Measurements from ENCODE around the gene PA2G4. TPM values are rescaled to one million over a fixed set of nuclear protein-coding genes. Genes with fewer than 3 reads are reported as not detected.
"Not testable (repeated sequence)": the region's sequence is repeated elsewhere in the genome, so short reads cannot be mapped to it uniquely, and the experiment has no call there.

PA2G4 gene
- total and polyA plus RNA-seq, 7 donors = 75.3 to 258 (median 115) TPM

- no peak for DNase-seq
- no peak for ATAC-seq
- no peak for TF ChIP-seq CTCF (IDR thresholded peaks at IDR 0.05)
- Histone ChIP-seq H3K4me1 (no peaks in the 10 kb centered on the region), H3K27ac (no peak overlapping the region), H3K9me3 (no peaks in the 10 kb centered on the region), H3K27me3 (ENCODE audit: insufficient read depth in 3 of 3, low read length in 2 of 3) (peaks cover 0 to 2% (median 0%) of the 10 kb centered on the region in 3 donors), H3K36me3 (ENCODE audit: insufficient read depth in 1 of 2, low read depth in 1 of 2) (no peaks in the 10 kb centered on the region), H3K4me3 (no peak overlapping the region)
- intact Hi-C loops (cut with DNase I) = no loop called here
- WGBS, 3 donors = 80 to 94% (median 85%) methylated on average over 5 of the region's 5 CpGs
Observed at GRCh38 chr12:56074396-56074795, 30.0 kb upstream of the PA2G4 start.

- ATAC-seq; H3K9me3 ChIP-seq; intact Hi-C loops (cut with DNase I); H3K4me3 ChIP-seq; H3K27ac ChIP-seq; H3K36me3 ChIP-seq (ENCODE audit: insufficient read depth in 1 of 2, low read depth in 1 of 2); H3K27me3 ChIP-seq (ENCODE audit: insufficient read depth in 3 of 3, low read length in 2 of 3); H3K4me1 ChIP-seq; DNase-seq: not testable (repeated sequence)
- 82 to 91% (median 89%) methylated on average over 9 of the region's 9 CpGs for WGBS, 3 donors
Observed at GRCh38 chr12:56077966-56078365, 26.4 kb upstream of the PA2G4 start.

GRCh38 chr12:56078427-56078826, 25.9 kb upstream of the PA2G4 start:
- Histone ChIP-seq H3K9me3 (no peaks in the 10 kb centered on the region), H3K4me3 (no peak overlapping the region), H3K4me1 (peaks cover 3% of the 10 kb centered on the region), H3K27ac (no peak overlapping the region), H3K36me3 (ENCODE audit: insufficient read depth in 1 of 2, low read depth in 1 of 2) (no peaks in the 10 kb centered on the region), H3K27me3 (ENCODE audit: insufficient read depth in 3 of 3, low read length in 2 of 3) (peaks cover 0 to 9% (median 8%) of the 10 kb centered on the region in 3 donors)
- intact Hi-C loops (cut with DNase I) = no loop called here
- no peak for TF ChIP-seq CTCF (IDR thresholded peaks at IDR 0.05)
- DNase-seq (no peak), ATAC-seq (no peak)
- WGBS, 3 donors = 83 to 93% (median 92%) methylated on average over 1 of the region's 1 CpG

- Histone ChIP-seq H3K9me3 (no peaks in the 10 kb centered on the region), H3K36me3 (ENCODE audit: insufficient read depth in 1 of 2, low read depth in 1 of 2) (no peaks in the 10 kb centered on the region), H3K4me3 (peak overlapping the region; percentile 72), H3K4me1 (peaks cover 3% of the 10 kb centered on the region), H3K27me3 (ENCODE audit: insufficient read depth in 3 of 3, low read length in 2 of 3) (peaks cover 0 to 9% (median 8%) of the 10 kb centered on the region in 3 donors), H3K27ac (peak overlapping the region; percentile 71)
- peak; percentile 89 to 90 for DNase-seq
- WGBS, 3 donors = 1 to 2% (median 2%) methylated on average over 48 to 50 of the region's 50 CpGs
- ATAC-seq = peak; percentile 84 to 92 (median 88)
- peak; percentile 66 for TF ChIP-seq CTCF (IDR thresholded peaks at IDR 0.05)
- intact Hi-C loops (cut with DNase I) = no loop called here
Observed at GRCh38 chr12:56078931-56079722, 25.2 kb upstream of the PA2G4 start.

- peak within 1 kb of the TSS; percentile 71 for H3K27ac ChIP-seq
- TF ChIP-seq CTCF (IDR thresholded peaks at IDR 0.05) = no peak
- H3K27me3 ChIP-seq (ENCODE audit: insufficient read depth in 3 of 3, low read length in 2 of 3) = peaks cover 0 to 9% (median 8%) of the 10 kb centered on the region in 3 donors
- peaks cover 3% of the 10 kb centered on the region for H3K4me1 ChIP-seq
- intact Hi-C loops (cut with DNase I) = no loop called here
- ATAC-seq (peak; percentile 87 to 94 (median 92)), DNase-seq (peak; percentile 80 to 82)
- 2 to 3% (median 3%) methylated on average over 51 to 59 of the region's 59 CpGs for WGBS, 3 donors
- H3K4me3 ChIP-seq = peak within 1 kb of the TSS; percentile 72
- H3K9me3 ChIP-seq = no peaks in the 10 kb centered on the region
- no peaks in the 10 kb centered on the region for H3K36me3 ChIP-seq (ENCODE audit: insufficient read depth in 1 of 2, low read depth in 1 of 2)
Observed at GRCh38 chr12:56079723-56080555, 24.4 kb upstream of the PA2G4 start, which contains the start of gene ERBB3. ERBB3 (plus strand) TSS chr12:56080165; CDS start chr12:56080301, 136 bp downstream.

Measured in psoas muscle (tissue), 8 donors.